ENCODE results near the gene SNCG.

DNA sequence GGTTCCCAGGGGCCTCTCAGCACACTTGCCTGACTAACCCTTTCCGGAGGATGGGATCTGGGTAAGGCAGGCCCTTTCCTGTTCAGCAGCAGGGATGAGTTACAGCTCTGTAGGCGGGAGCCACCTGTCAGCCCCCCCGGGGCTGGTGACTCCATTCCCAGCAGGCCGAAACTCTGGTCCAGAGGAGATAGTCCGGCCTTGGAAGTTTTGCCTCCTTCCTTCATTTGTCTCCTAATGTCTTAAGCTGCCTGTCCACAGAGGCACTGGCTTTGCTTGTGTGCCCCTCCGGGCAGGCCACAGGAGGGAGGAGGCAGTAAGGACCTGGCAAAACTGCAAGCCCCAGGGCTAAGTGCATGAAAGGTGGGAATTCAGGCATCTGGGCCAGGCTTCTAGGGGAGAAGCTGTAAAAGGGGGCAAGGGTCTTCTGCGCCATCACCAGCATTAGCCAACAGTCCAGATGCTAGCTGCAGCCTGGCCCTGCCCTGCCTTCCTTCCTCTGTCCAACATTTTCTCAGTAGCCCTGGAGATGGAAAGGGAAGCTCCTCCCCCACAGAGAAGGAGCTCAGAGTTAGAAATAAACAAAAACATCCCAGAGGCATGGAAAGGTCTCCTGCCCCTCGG lies 11.1 kb downstream of the SNCG start:
- TF ChIP-seq POLR2A (IDR thresholded peaks at IDR 0.05), result no peak
- TF ChIP-seq, protein P1, sequence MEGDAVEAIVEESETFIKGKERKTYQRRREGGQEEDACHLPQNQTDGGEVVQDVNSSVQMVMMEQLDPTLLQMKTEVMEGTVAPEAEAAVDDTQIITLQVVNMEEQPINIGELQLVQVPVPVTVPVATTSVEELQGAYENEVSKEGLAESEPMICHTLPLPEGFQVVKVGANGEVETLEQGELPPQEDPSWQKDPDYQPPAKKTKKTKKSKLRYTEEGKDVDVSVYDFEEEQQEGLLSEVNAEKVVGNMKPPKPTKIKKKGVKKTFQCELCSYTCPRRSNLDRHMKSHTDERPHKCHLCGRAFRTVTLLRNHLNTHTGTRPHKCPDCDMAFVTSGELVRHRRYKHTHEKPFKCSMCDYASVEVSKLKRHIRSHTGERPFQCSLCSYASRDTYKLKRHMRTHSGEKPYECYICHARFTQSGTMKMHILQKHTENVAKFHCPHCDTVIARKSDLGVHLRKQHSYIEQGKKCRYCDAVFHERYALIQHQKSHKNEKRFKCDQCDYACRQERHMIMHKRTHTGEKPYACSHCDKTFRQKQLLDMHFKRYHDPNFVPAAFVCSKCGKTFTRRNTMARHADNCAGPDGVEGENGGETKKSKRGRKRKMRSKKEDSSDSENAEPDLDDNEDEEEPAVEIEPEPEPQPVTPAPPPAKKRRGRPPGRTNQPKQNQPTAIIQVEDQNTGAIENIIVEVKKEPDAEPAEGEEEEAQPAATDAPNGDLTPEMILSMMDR (IDR thresholded peaks at IDR 0.05), result no peak
